Stimulated activated CD8-positive, alpha-beta memory T cell treated with anti-CD3 and anti-CD28 coated beads, Interleukin-7, amount 100 ng/mL, for 1 hour (primary cell): ENCODE results near the gene C2orf76.
"Not testable (repeated sequence)": the region's sequence is repeated elsewhere in the genome, so short reads cannot be mapped to it uniquely, and the experiment has no call there.

Experiments
- DNase-seq, 2 donors: peaks; one replicate each; pipeline ENCODE4 v3.0.0-alpha.2; 2020; ENCODE audit warnings: low read depth in 2 of 2

The C2orf76 gene

DNA sequence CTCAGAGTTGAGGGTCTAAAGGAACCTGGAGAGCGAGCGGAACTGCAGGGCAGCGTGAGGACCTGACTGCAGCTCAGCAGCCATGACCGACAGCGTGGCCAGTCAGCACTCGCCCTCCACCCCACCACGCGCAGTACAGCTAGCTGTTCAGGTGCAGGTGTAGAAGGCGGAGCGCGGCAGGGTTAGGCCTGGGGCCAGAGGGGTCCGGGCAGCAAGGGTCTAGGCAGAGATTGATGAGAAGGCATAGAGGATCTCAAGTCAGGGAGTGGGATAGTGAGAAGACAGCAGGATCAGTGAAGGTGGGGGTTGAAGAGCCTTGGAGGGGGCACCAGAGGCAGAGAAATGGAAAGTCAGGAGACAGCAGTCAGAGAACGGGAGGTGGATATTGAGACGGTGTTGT is 72.0 kb downstream of the C2orf76 start:
- DNase-seq: no peak

- no peak for DNase-seq
Observed at GRCh38 chr2:119293900-119294299, 72.7 kb downstream of the C2orf76 start.

GRCh38 chr2:119293254-119293653 is 73.4 kb downstream of the C2orf76 start:
- no peak for DNase-seq

GRCh38 chr2:119292226-119292625 is 74.4 kb downstream of the C2orf76 start:
- DNase-seq: no peak

DNA sequence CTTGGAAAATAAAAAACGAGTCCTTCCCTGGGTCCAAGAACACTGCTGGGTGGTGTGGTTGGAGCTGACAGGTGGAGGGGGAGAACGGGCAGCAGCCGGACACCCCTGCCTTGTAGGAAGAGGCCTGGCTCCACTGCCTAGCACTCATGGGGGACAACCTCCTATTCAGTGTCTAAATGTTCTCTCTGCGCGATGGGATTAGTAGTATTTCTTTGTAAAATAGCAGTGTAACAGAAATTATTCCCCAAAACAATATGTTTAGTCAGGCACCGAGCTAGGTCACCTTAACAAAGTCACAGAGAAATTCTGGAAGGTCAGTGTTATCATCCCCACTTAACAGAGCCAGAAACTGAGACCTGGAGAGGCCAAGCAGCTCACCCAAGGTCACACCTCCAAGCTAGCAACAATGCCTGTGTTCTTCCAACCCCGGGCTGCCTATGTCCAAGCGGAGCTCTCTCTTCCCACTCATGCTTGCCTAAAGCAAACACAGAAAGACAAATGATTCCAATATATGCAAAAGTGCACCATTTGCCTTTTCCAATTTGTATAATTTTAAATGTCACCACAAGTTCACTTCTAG is 75.0 kb downstream of the C2orf76 start:
- DNase-seq: no peak

DNA sequence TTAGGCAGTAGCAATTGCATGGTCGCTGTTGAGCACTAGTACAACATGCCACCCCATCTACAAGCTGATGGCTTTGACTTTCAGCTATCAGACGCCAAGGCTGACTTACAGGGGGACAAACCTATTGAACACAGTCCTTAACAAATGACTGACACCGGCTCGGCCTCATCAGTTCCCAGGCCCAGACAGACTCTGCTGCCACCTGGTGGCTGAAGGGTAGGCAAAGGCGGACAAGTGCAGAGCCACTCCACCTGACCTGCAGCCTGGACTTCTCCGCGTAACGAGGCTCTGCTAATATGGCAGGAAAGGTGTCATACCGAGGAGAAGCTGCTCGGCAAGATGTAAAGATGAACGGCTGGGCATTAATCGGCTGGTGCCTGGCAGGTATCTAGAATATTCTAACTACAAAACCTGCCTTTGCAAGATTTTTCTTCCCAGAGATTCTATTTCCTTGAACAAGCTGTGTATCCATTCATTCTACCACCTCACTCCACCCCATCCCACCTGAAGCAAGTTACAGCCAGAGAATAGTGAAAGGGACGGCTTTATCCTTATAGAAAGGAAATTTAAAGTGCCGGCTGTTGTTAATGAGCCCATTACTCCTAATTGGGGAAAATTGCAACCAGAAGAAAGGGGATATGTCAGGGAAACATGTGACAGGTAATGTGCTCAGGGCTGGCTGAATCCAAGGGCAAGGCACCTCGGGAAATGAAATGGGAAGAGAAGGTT is 75.6 kb downstream of the C2orf76 start:
- DNase-seq: peak; percentile 33 to 41

DNA sequence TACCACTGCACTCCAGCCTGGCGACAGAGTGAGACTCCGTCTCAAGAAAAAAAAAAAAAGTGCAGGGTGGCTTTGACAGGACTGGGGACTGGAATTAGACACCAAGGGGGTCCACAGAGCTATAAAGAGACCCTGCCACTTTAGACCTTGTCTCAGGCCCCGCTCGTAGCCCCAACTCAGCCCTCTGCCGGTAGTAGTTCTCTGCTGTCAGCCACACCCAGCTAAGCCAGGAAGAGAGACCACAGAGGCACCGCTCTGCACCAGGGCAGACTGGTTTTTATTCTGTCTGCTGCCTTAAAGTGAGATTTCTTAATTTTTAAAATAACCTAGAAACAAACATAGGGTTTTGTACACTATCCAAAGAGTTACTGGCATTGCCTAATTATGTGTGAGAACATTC is 77.0 kb downstream of the C2orf76 start:
- DNase-seq: no peak

DNA sequence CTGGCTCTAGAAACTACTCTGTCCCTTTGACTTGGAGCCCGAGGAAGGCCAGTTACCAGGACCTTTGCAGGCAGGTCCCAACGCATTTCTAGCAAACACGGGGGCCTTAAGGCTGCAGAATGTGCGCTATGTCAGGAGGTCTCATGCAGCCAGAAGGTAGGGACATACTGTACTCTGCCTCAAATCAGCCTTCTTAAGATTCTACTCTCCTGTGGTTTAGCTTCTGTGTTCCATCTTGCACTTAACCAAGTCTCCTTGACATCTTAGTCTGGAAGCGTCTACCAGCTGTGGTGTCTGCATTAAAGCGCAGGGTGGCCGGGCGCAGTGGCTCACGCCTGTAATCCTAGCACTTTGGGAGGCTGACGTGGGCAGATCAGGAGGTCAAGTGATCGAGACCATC is 77.5 kb downstream of the C2orf76 start:
- DNase-seq: no peak

DNA sequence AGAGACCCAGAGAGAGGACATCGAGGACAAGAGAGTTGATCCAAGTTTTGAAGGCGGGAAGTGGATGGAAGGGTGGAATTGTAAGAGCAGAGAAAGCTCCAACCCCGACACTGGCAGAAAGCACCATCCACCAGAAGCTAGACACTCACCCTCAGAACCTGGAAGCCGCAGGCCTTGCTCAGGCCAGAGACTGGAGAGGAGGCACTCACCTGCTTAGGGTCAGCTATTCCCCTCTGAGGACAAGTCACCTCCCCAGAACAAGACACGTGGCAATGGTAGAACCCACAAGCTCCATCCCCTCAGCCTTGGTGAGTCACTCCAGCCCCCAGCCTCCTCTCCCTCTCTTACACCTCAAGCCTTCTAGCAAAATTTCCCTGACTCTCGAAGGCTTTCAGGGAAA is 78.1 kb downstream of the C2orf76 start:
- no peak for DNase-seq

DNA sequence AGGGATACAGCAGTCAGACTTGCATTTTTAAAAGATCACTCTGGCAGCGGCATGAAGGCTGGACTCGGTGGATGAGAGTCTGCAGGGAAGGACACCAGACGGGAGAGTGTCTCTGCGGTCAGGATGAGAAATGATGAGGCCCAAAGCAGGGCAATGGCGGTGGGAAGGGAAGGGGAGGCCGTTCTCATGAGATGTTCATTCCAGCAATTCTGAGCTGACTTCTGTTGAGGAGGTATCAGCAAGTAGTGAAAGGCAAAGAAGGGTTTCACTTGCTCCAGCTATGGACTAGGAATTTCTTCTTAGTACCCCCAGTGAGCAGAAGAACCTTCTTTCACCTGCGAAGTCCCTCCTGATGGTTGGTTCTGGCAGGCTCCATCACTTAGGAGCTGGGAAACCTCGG is 80.0 kb downstream of the C2orf76 start:
- no peak for DNase-seq

GRCh38 chr2:119283873-119284331 is 82.7 kb downstream of the C2orf76 start:
- no peak for DNase-seq

GRCh38 chr2:119282996-119283511 is 83.6 kb downstream of the C2orf76 start:
- DNase-seq: no peak

GRCh38 chr2:119282146-119282995 is 84.3 kb downstream of the C2orf76 start:
- DNase-seq: no peak

DNA sequence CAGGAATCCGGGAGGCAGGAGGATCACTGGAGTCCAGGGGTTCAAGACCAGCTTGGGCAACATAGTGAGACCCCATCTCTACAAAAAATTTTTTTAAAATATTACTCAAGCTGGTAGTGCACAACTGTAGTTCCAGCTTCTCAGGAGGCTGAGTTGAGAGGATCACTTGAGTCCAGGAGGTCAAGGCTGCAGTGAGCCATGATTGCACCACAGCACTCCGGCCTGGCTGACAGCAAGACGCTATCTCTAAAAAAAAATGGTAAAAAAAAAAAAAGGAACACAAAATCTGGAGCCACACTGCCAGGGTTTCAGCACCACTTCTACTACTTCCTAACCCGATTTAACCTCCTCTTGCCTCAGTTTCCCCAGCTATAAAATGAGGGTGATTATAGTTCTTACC is 86.0 kb downstream of the C2orf76 start:
- DNase-seq: no peak

GRCh38 chr2:119279666-119280065 is 87.0 kb downstream of the C2orf76 start:
- DNase-seq: no peak

- no peak for DNase-seq
Observed at GRCh38 chr2:119278946-119279345, 87.7 kb downstream of the C2orf76 start.

DNA sequence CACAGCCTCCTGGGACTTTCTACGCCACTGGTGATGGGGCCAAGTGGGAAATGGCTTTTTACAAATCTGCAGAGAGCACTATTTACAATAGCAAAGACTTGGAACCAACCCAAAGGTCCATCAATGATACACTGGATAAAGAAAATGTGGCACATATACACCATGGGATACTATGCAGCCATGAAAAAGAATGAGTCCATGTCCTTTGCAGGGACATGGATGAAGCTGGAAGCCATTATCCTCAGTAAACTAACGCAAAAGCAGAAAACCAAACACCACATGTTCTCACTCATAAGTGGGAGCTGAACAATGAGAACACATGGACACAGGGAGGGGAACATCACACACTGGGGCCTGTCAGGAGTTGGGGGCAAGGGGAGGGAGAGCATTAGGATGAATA is 88.2 kb downstream of the C2orf76 start:
- DNase-seq: not testable (repeated sequence)

DNA sequence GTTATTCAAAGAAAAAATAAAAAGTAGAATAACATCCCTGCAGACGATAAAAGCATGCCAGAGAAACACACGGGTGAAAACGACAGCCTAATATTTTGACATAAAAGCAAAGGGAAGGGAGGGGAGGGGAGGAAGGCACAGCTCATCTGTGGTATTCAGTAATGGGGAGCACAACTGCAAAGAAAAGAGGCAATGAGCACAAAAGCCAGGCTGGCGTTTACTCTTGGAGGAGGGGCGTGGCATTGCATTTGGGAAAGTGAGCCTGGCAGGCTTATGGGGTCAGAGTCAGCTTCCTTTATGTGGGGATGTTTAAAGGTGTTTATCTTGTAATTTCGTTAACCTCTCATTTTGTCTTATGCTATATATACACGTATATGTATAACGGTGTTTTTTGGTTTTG is 89.8 kb downstream of the C2orf76 start:
- no peak for DNase-seq

DNA sequence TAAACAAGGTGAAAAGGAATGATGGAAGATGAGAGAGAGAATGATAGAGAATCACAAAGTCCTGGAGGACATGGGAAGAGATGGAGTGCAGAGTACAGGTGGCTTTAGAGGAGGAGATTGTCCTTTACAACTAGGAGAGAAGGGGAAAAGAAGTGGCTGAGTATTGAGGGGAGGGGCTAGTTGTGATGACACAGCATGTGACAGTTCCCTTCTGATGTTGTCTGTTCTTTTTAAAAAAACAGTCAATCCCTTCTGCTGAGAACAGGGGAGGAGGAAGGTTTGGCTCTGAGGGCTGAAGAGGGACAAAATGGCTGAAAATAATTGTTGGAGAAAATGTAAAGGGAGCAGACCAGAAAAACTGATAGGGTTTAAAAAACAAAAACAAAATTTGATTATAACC is 99.0 kb downstream of the C2orf76 start:
- DNase-seq: no peak

- no peak for DNase-seq
Observed at GRCh38 chr2:119266091-119266589, 100.5 kb downstream of the C2orf76 start.

DNA sequence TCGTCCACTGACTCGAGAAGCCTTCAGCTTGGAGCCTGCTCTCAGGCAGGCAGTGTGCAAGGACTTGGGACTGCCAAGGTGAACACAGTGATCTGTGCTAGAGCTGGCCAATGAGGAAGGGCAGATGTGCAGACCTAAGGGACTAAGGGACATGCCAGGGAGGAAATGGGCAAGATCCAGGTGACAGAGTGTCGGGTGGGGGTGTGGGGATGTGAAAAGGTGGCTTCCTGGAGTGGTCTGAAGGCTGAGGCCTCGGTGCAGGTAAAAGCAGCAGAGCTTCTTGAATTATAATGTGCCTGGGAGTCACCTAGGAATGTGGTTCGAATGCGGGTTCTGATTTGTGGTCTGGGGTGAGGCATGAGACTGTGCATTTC is 101.0 kb downstream of the C2orf76 start:
- no peak for DNase-seq
